Erythroblast (primary cell): Measurements from ENCODE around the gene CLEC18B.
A peak's percentile ranks its signal among the peaks of the same experiment; 100 is the strongest.
"Not testable (repeated sequence)": the region's sequence is repeated elsewhere in the genome, so short reads cannot be mapped to it uniquely, and the experiment has no call there.

Experiments
- DNase-seq, 2 experiments: peaks; one replicate each; lab custom pipeline; 2025; lab: John Stamatoyannopoulos, UW
- GATA1 ChIP-seq: IDR thresholded peaks from 2 replicates; pipeline ENCODE4 v1.6.1; 2011; ENCODE audit warnings: low read depth, mild to moderate bottlenecking, control low read depth, low read length, moderate library complexity
- POLR2A ChIP-seq: IDR thresholded peaks from 2 replicates; pipeline ENCODE4 v1.6.1; 2011; ENCODE audit warnings: mild to moderate bottlenecking, low read length

Gene CLEC18B

DNA sequence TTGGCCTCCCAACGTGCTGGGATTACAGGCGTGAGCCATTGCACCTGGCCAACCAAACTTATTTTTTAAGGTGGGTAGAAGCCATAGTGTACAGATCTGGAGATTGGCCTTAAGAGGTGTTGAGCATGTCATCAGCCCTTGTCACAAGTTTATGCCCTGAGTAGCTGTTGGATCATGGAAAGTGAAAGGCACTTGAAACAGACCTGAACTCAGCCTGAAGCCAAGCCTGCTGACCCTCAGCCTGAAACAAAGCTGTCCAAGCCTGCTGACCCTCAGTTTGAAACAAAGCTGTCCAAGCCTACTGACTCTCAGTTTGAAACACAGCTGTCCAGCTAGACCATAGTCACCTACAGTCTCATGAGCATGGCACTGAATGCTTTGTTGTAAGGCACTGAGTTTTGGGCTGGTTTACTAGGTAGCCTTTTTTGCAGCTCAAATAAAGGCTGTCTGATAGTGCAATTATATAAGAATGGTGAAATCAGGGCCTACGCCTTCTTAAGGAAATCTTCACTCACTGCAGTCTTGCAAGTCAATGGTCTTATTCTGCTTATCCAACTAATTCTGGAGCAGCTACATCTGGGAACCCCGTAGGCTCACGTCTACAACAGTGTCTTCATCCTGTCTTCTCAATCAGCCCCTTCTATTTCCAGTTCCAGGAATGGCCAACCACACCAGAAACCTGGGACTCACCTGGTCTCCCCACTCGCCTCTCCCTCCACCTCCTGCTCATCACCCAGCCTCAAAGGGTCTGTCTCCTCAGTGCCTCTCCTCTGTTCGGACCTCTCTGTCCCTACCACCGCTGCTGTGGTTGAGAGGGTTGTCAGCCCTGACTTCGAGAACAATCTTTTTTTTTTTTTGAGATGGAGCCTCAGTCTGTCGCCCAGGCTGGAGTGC, 48.1 kb downstream of the CLEC18B start:
- DNase-seq = no peak

GRCh38 chr16:74372369-74372768, 48.9 kb downstream of the CLEC18B start:
- no peak for TF ChIP-seq GATA1
- TF ChIP-seq POLR2A = no peak
- no peak for DNase-seq

More for the DNA sequence above, 48.1 kb downstream of the CLEC18B start:
- no peak for TF ChIP-seq GATA1
- TF ChIP-seq POLR2A = no peak

- not testable (repeated sequence) for DNase-seq
Measured at GRCh38 chr16:74370338-74371135, 50.7 kb downstream of the CLEC18B start.

DNA sequence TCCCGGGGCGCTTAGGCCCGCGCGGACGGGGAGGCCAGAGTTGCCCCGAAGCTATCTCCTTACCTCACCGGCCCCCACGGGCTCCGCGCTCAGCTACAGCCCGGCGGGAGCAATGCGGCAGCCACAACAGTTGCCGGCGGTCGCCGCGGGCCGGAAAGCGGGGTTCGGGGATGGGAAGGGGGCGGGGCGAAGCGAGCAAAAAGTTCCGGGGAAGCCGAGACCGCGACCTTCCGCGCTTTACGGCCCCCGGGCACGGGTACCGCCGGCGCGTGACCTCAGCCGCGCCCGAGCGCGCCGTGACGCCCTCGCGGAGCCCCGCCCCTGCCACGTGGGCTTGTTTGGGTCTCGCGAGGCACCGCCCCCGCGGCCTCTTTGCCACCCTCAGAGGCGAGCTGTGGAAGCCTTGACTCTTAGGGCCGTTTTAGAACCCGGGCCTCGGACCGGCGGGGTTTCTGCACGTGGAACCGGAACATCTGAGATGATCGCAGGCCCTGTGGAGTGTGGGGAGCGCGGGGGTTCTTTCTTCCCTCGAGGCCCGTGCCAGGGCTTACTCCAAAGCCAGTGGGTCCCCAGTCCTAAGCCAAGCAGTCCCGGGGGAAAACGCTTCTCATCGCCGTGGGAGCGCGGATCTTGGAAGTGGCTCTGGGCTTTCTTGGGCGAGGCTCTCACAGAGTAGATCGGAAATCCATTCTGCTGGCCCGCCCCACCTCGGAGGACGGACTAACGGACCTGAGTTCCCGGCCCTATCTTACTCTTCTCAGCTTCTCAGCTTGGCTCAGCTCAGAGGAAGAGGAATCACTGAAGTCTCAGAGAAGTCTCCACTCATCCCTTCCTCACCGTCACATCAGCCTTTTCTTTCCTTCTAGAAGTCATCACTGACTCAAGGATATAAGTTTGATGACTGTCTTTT, 53.0 kb downstream of the CLEC18B start:
- DNase-seq = peak; percentile 94 to 96
- peak; percentile 56 for TF ChIP-seq POLR2A

DNA sequence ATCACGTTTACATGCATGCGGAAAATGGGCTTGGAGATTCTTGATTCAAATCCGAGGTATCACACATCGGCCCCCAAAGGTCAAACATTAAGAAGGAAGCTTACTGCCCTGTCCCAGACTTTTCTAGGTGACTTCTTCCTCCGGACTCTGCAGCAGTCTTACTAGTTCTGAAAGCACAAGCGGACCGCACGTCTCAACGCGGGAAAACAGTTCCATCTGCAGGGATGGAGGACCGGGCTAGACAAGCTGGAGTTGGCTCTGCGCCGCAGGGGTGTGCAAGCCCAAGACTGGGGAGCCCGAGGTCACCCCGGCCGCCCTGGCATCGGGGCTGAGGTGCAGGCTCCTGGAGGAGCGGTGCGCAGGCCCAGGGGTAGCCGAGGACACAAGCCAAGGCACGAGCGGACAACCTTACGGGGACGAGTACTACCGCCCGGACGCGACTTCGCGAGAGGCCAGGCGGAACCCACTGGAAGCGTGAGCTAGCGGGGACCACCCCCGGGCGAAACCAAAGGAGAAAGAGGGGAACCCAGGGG, 53.7 kb downstream of the CLEC18B start:
- peak; percentile 78 to 82 for DNase-seq

DNA sequence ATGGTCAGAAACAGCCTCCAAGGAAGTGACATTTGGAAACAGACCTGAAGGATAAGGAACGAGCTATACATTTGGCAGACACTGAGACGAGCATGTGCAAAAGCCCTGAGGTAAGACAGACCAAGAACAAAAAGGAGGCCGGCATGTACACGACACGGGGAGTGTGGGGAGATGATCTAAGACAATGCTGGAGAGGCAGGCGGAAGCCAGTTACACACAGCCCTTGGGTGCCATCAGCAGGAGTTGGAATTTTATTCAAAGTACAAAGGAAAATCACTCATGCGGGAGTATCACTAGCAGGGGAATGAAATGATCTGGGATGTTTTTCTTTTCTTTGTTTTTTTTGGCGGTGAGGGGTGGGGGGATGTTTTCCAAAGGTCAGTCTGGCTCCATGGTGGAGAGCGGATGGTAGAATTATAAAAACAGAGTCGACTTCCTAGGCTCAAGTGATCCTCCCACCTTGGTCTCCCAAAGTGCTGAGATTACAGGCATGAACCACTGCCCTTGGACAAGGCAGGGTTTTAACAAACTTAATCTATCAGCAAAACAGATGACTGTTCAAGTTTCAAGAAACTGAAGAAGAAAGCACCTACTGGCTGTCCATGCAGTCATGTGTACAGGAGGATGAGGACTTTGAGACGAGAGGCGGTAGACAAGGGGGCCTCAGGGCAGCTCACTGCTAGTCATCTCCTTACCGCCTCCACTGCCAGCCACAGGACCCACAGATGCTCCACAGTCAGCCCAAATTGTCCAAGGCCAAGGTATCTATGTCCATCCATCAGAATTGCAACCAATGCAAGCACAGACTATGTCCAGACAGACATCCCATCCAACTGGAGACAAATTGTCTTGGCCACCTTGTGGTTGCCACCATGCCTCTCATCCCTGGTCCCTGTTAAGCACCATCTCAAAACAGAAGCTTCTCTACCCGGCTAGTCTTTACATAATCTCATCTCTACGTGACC, 59.4 kb downstream of the CLEC18B start:
- DNase-seq = not testable (repeated sequence)
